HL-60/S4 treated with phorbol 12-myristate 13-acetate at 8.2 ng/mL for 4 days and 3 days (cell line): Measurements from ENCODE around the gene SLC11A2.
"Not testable (repeated sequence)": the region's sequence is repeated elsewhere in the genome, so short reads cannot be mapped to it uniquely, and the experiment has no call there.

Source experiments
- in situ Hi-C: fragments of 300-500 bp; cut with MboI; formaldehyde crosslinking; loops from 2 replicates; pipeline ENCODE4 v1.15.0; 2022; ENCODE audit warnings: low sequenced_read_pairs

SLC11A2 gene

DNA sequence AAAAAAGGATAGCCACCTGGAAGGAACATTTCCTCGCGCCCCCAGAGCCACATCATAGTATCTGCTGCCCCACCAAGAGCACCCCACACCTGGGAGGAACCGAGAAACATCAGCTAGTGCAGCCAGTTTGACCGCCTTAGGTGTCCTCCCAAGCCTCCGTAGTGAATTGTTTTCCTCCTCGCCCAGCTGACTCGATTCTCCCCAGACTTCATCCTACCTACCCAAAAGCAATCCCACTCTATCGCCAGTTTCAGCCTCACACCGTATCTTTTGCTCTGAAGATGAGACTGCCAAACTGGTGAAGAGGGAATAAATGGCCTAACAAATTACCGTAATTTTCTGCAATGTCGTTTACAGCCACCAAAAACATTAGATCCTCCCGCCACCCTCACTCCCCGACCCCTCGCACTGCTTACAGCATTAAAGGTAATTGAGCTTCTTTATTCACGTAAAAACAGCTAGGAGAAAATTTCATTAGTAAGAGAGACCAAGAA lies 1.2 kb upstream of the SLC11A2 start:
- in situ Hi-C loops, result no loop called here

DNA sequence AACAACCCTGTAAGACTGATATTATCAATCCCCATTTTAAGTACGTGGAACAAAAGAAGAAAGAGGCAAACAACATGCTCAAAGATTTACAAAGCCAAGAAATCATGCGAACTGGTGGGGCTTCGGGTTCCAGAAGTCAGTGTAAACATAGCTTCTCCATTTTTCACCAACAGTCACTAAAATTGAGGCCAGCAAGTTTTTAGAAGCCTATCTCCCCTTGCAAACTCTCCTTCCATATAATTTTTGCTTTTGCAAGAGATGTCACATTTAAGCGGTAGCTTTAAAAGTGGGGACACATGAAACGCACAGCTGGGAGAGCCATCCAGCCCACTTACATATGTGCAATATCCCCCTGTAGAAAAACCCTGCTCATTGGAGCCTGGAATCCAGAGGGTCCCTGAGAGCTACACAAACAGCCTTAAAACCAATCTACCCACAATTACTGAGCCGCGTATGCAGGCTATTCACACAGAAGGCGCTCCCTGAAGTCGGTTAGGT lies 797 bp downstream of the SLC11A2 start:
- in situ Hi-C loops, result no loop called here

DNA sequence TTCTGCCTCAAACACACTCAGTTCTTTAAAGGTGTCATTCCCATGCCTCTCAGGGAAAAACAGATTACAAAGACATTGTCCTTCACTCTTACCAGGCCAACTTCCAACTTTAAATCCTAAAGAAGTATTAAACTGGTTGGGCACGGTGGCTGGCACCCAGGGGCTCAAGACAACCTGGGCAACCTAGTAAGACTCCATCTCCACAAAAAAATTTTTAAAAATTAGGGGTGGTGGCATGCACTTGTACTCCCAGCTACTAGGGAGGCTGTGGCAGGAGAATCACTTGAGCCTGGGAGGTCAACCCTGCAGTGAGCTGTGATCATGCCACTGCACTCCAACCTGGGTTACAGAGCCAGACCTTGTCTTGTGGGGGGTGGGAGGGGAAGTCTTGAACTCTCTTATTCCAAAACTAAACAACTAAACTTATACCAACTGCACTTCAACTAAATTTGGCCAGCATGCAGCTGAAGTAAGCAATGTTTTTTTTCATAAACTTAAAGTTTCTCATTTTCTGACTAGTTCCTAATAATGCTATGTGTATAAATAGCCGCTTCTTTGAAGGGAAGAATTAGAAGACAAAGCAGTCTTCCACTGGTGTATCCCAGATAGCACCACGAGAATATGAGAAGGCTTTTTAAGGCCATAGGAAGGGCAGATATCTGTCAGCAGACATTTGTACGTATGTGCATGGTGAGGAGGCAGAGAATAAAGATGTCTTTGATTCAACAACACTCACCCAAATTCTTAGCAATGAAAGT lies 2.4 kb downstream of the SLC11A2 start:
- in situ Hi-C loops, result no loop called here

DNA sequence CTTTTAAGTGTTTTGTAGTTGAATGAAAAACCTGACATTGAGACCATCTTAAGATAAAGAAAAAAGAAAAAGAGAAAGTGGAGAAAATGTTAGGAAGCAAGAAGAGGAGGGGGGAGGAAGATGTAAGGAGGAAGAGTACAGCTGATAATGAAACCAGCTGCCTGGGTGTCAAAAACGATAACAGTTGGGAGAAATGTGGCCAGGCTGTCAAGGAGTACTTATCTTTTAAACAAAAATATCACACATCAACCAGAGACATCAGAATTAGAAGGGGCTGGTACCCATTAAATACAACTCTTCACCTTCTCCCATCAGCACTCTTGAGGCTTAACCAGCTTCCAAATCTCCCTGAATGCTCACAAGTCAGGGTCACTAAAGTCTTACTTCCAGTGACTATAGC lies 4.5 kb downstream of the SLC11A2 start:
- in situ Hi-C loops, result no loop called here

DNA sequence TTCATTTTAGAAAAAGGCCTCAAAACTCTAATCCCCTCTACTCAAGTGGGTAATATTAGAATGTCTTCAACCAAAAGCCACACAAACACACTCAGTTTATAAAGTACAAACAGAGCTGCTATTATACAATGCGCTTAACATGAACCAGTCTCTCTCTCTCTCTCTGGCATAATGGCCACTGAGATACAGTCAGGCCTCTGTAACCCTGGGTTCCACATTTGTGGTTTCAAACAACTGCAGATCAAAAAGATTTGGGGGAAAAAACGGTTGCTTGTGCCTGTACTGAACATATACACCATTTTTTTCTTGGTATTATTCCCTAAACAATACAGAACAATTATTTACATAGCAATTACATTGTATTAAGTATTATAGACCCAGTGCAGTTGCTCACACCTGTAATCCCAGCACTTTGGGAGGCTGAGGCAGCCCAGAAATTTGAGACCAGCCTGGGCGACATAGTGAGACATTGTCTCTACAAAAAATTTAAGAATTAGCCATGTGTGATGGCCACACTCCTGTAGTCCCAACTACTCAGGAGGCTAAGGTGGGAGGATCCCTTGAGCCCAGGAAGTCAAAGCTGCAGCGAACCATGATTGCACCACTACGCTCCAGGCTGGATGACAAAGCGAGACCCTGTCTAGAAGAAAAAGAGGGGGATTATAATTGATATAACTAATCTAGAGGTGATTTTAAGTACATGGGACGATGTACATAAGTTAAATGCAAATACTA lies 5.6 kb downstream of the SLC11A2 start:
- in situ Hi-C loops, result no loop called here

DNA sequence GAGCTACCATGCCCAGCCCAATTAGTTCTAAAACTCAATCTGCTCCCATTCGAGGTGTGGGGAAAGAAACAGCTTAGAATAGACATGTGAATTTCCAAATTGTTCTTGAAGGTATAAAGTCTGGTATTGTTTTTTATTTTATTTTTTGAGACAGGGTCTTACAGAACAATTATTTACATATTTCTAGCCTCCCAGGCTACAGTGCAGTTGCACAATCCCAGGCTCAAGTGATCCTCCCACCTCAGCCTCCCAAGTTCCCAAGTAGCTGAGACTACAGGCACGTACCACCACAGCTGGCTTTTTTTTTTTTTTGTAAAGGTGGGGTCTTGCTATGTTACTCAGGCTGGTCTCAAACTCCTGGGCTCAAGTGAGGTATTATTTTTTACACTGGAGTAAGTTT lies 6.3 kb downstream of the SLC11A2 start:
- in situ Hi-C loops, result no loop called here

DNA sequence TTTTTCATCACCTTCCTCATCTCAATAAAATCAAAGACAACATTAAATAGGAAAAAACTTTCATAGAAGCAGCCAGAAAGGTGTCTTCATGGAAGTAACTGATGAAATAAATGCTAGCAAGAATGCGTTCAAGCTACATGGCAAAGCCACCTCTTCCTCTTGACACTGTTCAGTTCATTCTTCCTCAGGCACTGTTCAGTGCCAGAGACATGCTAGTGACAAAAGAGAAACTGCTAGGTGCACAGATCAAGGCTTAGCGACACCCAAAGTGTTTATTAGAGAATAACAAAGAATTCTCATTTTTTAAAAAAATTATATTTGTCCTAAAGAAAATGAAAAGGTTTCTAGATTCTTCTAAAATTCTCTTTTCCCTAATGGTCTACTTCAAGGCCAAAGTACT lies 7.2 kb downstream of the SLC11A2 start:
- in situ Hi-C loops, result no loop called here

DNA sequence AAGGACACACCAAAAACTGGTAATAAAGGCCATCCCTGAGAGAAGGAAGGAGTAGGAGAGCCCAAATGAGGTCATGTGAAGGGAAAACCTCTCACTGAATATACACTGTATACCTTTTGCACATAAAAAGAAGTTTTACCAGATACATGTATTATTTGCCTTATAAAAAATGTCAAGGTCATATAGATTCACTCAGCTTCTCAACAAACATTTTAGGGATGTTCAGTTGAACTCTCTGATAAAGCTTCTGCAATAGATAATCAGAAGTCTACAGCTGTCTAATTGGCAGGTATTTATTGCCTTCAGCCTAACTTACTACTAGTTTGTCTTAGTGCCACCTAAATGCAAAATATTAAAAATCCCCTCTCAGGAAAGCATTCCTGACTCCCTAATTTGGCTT lies 8.7 kb downstream of the SLC11A2 start:
- in situ Hi-C loops, result no loop called here

DNA sequence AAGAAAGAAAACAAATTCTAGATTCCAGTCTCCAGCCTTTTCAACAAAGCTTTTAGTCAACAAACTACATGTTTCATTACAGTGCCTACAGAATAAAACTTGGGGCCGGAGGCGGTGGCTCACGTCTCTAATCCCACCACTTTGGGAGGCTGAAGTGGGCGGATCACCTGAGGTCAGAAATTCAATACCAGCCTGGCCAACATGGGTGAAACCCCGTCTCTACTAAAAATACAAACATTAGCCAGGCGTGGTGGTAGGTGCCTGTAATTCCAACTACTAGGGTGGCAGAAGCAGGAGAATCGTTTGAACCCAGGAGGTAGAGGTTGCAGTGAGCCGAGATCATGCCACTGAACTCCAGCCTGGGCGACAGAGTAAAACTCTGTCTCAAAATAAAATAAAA lies 11.7 kb downstream of the SLC11A2 start:
- in situ Hi-C loops, result not testable (repeated sequence)

DNA sequence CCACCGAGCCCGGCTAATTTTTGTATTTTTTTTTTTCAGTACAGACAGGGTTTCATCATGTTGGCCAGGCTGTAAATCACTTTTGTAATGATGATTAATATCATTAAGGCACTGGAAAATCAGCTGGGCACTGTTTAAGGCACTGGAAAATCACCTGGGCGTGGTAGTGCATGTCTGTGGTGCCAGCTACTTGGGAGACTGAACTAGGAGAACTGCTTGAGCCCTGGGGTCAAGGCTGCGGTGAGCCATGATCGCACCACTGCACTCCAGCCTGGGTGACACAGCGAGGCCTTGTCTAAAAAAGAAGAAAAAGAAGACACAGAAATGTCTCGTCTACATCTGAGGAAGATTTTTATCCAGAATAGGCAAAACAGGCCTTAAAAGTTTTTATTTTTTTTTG lies 12.7 kb downstream of the SLC11A2 start:
- in situ Hi-C loops, result no loop called here

DNA sequence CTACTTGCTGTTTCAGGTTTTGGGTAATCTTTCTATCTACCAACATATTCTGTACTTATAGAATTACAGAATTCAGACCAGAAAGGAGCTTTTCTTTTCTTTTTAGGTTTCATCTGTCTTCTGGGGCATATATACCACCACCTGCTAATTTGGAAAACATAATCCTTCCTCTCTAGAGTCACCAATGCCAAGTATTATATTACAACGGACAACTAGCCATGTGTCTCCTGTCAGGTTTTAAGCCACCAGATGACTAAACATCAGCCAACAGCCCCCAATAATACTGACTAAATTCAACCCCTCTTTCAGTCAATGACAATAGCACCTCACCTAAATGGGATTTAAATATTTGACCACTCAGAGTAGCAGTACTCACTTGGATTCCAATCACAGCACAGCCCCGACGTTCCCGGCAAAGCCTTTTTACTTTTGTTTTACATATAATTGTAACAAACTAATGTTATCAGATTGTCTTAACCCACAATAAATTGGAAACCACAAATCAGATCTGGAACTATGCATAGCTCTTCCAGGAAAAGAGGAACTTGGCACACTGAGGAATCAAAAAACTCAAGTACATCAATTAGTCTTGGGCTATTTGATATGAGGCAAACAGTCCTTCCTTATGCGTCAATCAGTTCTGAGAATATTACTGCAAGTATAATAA lies 13.5 kb downstream of the SLC11A2 start:
- in situ Hi-C loops, result no loop called here

DNA sequence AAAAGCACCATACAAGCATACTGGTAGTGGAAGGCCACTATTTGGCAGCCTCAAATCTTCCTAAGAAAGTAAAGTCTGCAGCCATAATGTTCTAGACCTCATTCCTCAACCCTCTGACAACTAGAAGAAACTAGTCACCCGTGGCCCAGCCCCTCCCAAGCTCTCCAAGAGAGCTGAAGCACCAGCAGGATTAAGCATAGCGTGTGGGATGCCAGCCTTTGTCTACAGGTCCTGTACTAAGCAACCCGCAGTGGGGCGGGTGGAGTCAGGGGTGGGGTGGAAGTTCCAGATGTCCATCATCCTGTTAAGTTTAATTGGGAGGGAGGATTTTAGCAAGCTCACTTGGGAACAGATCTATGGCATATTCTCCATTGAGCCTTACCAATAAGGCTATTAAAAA lies 14.2 kb downstream of the SLC11A2 start:
- in situ Hi-C loops, result no loop called here

DNA sequence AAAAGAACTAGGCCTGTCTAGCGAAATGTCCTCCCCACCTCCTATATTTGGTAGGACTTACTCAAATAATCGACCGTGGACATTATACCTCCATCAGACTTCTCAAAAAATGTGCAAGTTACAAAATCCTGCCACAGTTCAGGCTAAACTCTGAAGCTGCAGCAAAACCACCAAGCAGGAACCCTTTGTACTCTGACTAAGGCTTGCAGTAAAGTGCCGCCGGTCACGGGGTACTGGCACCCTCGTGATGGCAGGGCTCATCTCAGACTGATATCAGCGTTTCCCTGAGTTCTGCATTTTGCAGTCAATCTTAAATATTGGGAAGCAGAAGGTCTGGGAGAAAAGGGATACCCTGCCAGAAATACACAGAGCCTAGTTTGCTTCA lies 17.1 kb downstream of the SLC11A2 start:
- in situ Hi-C loops, result no loop called here

DNA sequence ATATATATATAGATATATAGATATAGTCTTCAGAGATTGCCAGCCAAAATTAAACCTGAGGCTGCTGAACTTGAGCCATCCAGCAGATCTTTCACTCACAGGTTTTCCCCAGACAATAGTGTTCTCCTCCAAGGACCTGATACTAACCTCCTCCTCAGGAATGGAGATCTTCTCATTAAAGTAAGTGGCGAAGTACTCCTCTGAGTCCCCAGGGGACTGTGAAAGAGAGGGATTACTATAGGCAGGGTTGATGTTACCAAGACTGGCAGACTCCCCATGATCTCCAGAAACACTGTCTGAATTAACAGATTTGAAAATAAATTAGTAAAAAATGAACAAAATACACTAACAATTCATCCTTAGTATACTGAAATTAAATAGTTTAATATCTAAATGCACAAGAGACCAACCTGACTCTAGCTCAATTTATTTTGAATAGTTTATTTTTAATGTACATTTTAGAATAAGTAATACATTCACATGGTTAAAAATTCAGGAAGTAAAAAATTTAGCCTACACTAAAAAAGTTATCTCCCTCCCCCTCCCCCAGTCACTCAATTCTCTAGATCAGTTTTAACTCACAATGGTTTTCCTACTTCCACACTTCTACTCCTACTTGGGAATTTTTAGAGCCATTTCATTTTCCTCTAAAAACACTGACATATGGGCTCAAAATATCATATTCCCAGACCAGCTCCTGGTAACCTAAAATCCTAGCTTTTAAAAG lies 17.7 kb downstream of the SLC11A2 start:
- in situ Hi-C loops, result no loop called here

DNA sequence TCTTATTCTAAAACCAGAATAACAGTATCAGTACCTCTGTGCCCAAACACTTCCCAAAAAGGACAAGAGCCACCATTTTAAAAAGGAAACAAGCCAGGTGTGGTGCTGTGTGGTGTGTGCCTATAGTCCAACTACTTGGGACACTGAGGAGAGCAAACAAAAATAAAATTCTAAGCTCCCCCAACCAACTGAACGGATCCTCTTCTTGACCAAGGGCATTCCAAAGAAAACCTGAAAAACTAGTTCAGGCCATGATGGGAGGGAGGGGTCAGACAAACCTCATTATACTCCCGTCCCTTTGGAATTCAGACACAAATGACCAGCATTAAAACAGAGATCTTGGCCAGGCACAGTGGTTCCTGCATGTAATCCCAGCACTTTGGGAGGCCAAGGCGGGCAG lies 20.5 kb downstream of the SLC11A2 start:
- in situ Hi-C loops, result no loop called here

DNA sequence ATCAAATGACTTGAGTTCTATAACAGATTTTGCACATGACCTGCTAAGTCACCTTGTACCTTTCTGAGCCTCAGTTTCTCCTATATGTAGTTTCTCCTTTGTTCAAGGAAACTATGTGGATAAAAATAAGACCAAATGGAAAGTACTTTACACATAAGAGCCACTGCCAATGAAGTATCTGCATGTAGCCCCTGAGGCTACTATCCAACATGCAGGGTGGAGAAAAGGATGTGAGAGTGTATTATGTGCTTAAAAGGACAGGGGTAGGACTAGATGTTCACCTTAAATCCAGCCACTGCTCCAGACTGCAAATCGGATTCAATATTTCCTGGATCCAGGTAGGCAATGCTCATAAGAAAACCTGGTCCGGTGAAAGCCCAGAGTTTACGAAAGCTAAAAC lies 21.2 kb downstream of the SLC11A2 start:
- in situ Hi-C loops, result no loop called here

DNA sequence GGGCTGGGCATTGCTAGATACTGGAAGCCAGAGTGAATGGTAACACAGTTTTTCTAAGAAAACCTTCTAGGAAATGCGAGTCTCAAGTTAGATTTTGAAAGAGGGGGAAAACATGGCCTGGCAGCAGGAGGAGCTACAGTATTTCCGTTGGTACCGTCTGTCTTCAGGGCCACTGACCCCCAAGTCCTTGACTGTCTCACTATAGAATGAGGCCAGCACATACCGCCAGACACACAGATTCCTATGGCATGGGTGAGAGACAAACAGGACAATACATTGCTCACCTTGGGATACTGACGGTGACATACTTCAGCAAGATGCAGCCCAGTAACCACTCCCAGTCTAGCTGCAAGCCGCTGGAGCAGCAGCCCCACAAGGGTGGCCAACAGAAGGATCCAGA lies 21.7 kb downstream of the SLC11A2 start:
- in situ Hi-C loops, result no loop called here

DNA sequence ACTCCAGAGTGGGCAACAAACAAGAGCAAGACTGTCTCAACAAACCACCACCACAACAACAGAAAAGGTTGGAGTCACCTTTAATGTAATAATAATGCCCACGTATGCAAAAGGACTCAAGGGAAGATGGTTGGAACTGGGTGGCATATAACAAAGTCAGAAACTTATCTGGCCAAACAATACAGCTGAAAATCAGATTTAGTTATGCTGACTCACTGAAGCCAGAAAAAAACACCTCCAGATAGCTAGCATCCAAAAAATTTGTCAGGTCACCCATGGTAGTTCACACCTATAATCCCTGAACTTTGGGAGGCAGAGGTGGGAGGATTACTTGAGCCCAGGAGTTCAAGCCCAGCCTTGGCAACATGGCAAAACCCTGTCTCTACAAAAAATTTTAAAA lies 24.4 kb downstream of the SLC11A2 start:
- in situ Hi-C loops, result no loop called here

DNA sequence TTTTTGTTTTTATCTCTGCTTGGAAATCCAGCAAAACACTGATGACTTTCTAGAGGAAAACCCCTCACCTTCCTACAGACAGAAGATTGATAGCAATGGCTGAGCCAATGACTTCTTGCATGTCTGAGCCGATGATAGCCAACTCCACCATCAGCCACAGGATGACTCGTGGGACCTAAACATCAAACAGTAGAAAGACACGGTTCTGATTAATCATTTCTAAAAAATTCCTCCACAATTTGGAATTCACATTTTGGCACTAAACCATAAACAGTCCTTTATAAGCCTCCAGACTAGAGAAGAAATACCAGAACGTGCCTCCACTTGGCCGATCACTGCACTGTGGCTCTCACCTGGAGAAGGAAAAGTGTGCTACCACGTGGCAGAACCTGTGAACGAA lies 25.9 kb downstream of the SLC11A2 start:
- in situ Hi-C loops, result no loop called here

DNA sequence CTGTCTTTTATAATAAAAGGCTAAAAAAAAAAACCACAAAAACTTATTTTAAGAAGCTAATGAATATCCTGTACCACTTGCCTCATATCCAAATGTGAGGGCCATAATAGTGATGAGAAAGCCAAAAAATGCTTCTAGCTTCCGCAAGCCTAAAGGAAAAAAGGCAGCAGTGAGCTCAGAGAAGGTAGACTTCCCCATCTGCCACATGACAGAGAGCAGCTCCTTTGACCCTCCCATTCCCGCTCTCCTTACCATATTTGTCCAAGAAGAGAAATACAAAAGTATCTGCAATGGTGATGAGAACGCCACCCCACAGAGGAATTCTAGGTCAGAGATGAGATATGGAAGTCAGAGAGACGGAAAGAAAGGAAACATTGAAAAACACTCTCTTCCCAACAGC lies 27.1 kb downstream of the SLC11A2 start:
- in situ Hi-C loops, result no loop called here

DNA sequence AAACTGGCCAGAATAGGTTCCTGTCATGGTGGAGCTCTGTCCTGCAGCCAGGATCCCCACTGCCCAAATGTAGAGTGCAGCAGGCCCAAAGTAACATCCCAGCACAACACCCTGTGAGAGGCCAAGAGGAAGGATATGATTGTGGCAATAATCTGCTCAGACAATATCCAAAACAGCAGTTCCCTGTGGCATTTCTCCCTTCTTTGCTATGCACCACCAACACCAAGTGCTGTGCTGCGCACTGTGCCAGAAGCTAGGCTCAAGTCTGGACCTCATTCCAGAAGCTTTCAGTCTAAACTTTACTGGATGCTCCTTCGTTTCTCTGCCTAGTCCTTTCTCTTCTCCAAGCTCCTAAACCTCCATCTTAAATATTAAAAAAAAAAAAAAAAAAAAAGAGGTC lies 33.4 kb downstream of the SLC11A2 start:
- in situ Hi-C loops, result no loop called here
